NCI-H345 treated with DMSO at 0.1 percent for 48 hours (cell line): ENCODE data around the gene EMSY.

ENCODE experiments used
- DNase-seq: peaks from one replicate; lab custom pipeline; 2025; ENCODE audit not compliant: unreplicated experiment; lab: John Stamatoyannopoulos, UW

The EMSY gene

DNA sequence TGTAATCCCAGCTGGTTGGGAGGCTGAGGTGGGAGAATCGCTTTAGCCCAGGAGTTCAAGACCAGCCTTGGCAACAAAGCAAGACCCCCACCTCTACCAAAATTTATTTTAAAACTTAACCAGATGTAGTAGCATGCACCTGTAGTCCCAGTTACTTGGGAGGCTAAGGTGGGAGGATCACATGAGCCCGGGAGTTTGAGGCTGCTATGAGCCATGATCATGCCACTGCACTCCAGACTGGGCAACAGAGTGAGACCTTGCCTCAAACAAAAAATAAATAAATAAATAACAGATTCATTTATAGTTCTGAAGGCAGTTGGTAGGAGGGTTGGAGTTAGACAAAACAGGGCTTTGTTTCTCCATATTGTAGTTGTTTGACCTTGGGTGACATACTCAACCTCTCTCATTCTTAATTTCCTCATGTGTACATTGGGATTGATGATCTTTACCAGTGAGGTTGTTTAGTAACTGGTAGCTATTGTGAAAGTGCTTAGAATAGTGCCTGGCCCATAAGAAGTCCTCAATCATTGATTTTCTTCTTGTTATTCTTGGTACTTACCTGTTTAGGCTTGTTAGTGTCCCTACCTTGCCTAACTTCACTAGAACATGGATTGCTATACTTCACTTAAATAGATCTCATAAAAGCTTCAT lies 79.1 kb downstream of the EMSY start:
- DNase-seq = no peak

DNA sequence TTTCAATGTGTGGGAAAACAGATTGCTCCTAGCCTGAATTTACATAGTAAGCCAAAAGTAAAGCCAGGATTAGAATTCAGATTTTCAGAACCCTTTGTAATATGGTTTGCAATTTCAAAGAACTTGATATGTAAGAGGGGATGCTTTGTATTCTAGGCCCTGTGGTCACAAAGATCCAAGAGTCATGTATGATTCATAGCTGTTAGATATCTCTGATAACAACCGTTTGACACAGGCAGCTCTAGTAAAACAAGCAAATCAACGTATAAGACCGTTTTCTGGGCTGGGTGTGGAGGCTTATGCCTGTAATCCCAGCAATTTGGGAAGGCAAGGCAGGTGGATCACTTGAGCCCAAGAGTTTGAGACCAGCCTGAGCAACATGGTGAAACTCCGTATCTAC lies 79.6 kb downstream of the EMSY start:
- no peak for DNase-seq

DNA sequence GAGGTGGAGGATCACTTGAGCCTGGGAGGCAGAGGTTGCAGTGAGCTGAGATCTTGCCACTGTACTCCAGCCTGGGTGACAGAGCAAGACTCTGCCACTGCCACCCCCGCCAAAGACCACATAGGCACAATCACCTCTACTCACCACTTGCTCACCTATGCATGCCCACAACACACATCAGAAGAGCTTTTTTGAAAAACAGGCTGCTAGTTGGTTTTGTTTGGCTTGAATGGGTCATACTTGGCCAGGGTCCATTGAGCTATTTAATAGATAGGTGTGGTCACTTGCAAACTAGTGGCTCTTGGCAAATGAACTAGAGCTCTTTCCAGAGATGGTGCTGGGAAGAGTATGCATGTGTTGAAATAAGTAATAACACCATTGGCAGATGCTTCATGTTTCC lies 80.1 kb downstream of the EMSY start:
- no peak for DNase-seq

DNA sequence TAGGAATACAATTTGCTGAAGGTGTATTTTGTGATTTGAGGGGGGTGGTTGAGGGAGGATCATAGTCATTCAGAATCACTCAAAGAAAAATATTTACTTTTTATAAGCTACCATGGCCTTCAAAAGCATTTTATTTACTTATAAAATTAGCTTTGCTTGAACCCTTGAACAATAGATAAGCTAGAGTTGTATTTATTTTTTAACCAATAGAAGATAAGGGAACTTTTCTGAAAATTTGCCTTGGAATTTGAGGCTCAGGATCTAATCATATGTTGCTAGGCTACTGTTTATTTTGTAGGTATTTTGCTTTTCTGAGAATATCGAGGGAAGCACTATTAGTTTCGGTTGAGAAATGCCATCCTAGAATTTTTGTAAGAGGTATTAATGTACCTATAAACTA lies 82.1 kb downstream of the EMSY start:
- DNase-seq = no peak

DNA sequence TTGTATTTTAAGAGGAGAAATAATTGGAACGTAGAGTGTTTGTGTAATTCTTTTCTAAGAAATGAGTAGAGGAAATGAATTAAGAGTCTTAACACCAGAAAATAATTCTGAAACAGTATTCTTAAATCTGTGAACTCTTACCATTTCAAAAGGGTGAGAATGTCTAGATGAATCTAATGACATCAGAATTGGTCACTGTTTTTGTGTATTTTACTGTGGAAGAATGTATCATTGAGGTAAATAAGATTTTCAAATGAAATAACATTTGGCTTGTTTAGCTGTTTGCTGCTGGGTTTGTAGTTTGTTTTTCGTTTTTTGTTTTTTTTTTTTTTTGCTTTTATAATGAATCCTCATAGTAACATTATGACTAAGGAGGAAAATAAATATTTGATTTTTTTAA lies 97.6 kb downstream of the EMSY start:
- no peak for DNase-seq

DNA sequence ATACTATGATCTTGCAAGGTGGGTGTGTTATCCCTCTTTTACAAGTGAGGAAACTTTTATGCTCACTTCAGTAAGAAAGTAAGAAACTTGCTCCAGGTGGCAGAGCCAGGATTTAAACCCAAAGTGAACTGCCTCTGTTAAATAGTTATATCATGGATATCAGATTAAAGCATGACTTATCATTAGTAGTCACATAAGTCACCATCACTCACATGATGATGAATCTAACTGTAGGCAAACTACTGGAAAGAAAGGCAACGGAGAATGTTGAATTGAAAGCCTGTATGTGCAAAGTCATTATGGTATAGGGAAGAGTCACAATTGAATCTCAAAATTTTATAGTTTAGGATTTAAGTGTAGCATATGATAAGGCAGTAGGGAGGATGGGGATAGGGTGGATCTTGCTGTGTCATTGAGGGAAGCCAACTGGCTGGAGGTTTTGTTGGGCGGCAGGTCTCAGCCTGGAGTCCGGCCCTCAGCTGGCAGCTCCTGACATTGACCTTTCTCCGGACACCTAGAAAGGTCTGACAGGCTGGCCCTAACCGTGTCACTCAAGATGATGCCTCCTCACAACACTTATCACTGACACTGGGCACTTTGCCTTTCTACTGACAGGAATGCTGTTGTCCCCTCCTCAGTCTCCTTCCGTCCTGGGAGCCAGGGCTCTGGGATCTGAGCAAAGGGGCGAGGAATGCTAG lies 98.3 kb downstream of the EMSY start:
- no peak for DNase-seq

DNA sequence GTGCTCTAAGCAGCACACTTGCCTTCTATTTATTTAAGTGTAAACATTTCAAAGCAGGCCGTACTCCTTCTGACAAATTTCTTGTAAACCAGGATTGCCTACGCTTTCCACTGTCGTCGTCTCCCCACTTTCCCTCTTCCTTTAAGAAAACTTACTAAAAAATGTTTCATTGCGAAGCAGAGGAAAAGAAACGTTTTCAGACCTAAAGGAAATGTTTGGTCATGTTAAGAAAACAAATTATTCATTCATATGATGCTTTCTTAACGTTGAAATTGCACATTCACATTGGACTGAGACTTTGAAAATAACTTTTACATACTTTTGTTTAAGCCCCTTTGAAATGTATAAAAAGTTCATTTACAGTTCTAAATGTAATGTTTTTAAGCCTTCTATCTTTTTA lies 106.0 kb downstream of the EMSY start:
- DNase-seq = no peak

DNA sequence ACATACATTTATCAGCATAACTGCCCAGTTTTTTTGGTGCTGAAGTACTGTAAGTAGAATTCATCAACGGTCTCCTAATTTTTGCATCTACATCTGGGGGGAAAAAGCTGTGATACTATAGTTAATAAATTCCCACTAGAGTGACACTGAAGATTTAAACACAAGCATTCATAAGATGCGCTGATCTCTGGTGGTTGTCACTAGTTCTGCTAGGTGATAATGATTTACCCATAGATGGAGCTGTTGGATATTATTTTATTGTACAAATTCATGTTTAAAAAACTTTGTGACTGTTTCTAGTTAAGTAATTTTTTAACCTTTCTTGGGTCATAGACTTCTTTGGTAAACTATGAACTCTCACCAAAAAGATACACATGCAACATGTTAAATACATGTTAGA lies 106.6 kb downstream of the EMSY start:
- DNase-seq = no peak

DNA sequence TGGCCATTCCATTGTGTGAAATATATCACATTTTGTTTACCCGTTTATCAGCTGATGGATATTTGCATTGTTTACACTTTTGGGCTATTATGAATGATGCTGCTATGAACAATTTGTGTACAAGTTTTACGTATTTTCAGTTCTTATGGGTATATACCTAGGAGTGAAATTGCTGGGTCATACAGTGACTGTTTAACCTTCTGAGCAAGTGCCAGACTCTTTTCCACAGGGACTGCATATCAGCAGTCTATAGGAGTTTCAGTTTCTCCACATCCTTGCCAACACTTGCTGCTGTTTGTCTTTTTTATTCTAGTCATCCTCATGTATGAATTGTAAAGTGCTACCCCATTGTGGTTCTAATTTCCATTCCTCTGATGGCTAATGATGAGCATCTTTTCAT lies 108.2 kb downstream of the EMSY start:
- DNase-seq = no peak

DNA sequence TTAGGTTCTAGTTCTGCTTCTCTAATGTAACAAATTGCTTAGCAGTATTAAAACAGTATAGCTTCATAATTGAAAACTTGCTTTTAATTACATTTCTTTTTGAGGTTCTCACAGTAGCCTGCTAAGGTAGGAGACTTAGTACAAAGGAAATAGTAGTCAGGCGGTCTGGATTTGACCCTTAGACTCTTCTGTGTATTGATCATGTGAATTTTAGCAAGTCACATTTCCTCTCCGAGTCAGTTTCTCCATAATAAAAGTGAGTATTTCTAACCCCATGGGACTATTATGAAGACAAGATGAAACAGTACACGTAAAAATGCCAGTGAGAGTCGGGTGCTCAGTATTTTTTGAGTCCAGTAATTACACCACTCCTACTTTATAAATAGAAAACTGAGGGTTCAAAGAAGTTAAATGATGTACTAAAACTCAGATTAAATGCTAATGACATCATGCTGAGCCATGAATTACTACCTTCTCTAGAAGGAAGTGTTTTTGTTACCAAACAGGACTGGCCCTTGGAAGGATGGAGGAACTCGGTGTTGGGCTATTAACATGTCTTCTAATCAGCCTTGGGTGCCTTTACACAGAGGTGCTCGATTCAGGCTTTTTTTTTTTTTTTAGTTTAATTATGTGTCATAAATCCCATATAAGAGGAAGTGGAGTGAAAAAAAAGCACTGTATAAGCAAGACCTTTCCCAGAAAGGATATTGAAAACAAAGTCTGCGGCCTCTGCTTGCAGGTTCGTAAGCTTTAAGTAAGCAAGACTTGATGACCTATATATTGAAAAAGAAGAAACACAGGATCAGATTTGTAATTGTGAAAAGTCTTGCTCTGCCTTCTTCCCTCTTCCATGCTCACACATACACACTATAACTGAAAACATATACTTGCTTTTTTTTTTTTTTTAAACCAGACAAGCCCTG lies 109.0 kb downstream of the EMSY start:
- no peak for DNase-seq

DNA sequence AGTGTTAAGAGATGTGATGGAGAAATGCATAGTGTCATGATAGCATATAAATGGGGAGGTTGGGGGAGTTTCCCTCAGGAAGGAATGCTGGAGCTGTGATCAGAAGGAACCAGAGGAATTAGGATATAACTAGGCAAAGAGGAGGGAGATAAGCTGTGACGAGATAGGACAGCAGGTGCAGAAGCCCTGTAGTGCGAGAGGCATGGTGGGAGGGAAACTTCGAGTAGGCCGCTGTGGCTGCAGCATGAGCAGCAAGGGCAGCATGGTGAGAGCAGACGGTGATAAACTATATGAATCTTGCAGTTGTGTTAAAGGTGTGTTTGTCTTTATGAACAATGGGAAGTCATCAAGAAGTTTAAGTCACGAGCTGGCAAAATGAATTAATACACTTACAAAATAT lies 109.9 kb downstream of the EMSY start:
- no peak for DNase-seq

DNA sequence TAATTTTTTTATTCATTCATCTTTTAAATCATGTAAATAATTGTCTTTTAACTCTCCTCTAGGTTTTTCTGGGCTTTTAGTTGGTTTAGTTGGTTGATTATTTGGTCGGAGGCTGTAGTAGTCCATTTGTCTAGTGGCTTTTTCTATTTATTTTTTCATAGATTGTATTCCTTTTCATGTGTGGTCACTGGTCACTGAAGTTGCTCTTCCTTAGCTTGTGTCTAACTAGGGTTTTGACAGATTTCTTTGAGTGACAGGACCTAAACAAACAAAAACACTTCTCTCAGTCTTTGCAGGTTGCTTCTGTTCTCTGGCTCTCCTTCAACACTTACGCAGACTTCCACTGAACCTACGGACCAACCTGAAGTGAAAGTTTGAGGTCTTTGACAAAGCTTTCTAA lies 112.6 kb downstream of the EMSY start:
- DNase-seq = no peak

DNA sequence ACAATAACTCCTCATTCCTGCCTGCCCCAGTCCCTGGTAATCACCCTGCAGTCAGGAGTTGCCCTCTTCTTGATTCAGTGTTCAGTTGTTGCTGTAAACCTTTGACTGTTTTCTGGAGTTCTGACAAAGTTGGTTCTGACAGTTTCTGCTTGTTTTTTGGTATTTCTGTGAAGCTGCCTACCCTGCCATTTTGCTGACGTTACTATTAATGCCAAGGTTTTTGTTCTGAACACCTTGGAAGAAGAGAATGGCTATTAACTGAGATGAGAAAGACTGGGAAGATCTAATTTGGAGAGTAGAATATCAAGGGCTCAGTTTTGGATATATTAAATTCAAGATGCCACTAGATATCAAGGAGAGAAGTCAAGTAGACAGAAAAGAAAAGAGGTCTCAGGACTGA lies 113.7 kb downstream of the EMSY start:
- no peak for DNase-seq

DNA sequence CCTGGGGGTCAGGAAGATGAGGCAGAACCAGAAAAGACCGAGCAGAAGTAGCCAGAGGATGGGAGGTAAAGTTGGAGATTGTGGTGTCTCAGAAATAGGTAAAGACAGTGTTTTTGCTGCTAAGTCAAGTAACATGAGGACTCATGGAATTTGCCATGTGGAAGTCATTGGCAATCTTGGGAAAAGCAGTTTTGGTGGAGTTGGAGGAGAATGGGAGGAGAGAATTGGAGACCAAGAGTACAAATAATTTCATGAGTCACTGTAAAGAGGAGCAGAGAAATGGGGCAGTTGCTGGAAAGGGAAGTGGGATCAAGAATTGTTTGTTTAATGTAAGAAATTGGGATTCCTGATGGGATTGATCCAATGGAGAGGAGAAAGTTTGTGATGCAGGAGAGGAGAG lies 114.1 kb downstream of the EMSY start:
- no peak for DNase-seq

DNA sequence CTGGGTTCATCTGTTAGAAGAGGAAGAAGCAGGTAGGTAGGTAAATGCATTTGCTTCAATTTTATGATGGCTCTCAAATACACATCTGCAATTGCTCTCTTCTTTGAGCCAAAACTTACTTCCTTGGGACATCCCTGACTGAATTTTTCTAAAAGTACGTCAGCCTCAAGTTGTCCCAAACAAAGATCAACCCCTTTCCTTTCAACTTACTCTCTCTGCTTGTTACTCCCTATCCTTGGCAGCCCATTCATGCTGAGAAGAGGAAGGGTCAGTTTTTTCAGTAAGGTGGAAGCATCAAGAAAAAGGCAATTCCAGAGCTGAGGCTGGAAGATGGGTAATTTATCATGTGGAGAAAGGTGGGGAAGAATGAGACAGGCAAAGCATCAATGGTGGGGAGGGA lies 114.5 kb downstream of the EMSY start:
- DNase-seq = no peak

DNA sequence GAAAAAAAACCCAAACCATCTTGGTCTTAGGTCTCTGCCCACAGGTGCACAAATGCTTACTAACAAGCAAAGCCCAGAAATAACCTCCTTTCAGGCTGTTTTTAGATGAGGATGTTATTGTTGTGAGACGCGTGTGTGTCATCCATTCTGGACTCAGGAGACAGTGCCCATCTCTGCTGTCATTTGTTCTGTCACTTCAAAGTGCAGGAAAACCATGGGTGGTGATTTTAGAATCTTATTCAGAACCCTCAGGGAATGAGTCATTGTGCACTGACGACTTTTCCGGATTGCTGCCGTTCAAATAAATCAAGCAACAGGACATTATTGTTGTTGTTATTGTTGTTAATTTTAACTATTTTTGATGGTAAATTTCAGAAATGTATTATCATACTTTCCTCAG lies 115.4 kb downstream of the EMSY start:
- no peak for DNase-seq

DNA sequence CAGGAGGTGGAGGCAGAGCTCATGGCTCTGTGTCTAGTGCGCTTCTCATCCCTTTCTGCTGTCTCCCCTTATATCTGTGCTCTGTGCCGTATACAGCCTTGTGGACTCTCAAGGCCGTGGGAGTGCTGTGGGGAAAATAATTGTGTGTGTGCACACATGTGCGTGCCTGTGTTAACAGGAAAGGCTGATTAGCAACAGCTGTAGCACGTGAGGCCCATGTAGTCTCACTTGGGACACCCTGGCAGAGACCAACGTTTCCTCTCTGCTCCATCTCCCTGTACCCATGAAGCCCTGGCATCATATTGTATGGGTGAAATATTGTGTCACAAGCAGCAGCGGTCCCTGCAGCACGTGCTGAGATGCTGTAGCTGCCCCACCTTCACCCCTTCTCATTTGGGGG lies 116.4 kb downstream of the EMSY start:
- DNase-seq = no peak

DNA sequence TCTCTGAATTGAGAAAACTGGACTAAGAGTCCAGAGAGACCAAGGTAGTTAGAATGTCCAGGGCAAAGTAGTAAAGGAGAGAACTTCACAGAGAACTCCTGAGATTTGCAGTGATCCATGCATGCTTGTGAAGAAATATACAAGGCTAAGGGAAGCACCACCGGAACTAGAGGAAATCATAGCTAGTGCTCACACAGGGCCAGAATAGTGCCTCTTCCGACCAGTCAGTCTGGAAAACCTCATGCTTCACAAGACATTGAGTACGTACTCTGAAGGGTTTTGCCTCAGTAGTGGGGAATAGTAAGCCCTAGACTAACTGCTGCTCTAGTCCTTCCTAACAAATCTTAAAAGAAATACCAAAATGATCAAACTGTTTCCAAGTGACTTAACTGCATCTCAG lies 117.7 kb downstream of the EMSY start:
- no peak for DNase-seq

DNA sequence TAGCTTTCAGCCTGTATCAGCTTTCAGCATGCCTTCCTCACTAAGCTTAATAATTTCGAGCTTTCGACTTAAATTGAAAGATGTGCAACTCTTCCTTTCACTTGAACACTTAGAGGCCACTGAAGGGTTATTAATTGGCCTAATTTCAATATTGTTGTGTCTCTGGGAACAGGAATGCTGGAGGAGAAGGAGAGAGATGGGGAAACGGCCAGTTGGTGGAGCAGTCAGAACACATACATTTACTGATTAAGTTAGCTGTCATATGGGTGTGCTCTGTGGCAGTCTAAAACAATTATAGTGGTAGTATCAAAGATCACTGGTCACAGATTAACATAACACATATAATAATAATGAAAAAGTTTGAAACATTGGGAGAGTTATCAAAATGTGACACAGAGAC lies 119.5 kb downstream of the EMSY start:
- DNase-seq = no peak

DNA sequence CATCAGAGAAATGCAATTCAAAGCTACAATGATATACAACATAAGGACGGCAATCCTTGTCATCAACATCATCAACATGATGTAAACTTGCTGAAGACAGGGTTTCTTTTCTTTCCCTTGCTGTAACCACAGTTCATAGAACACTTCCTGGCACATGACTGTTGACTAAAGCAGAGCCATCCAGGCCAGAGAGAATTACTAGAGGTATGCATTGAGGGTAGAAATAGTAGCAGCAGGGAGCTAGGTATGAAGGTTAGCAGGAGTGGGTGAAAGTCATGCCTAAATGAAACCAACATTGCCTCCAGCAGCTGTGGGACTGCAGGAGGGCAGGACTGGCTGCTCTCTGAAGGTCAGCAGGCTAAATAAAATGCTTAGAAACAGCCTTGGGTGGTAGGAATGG lies 122.0 kb downstream of the EMSY start:
- DNase-seq = no peak

DNA sequence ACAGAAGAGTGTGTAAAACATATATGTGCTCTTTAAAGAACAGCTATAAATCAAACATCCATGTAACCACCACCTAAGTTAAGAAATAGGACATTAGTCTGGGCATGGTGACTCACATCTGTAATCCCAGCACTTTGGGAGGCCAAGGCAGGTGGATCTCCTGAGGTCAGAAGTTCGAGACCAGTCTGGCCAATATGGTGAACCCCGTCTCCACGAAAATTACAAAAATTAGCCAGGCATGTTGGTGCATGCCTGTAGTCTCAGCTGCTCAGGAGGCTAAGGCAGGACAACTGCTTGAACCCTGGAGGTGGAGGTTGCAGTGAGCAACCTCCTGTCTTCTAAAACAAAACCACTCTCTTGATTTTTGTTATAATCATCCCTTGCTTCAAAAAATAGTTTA lies 122.4 kb downstream of the EMSY start:
- DNase-seq = no peak

DNA sequence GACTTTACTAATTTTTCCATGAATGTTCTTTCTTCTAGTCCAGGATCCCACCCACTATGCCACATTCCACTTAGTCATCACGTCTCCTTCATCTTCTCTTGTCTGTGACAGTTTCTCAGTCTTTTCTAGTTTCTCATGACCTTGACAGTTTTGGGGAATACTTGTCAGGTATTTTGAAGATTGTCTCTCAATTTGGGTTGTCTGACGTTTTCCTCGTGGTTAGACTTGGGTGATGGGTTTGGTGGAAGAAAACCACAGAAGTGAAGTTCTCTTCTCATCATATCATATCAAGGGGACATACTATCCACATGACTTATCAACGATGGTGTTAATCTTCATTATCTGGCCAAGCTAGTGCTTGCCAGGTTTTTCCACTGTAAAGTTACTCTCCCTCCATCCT lies 123.3 kb downstream of the EMSY start:
- DNase-seq = no peak
